Panc1 (cell line): ENCODE measurements around the gene CD4. TPM values are rescaled to one million over a fixed set of nuclear protein-coding genes. Genes with fewer than 3 reads are reported as not detected.
A peak's percentile ranks its signal among the peaks of the same experiment; 100 is the strongest.

Source experiments
- ATAC-seq: fragments of 200-7000 bp; cut with Tn5 transposase; 2 replicates; pipeline ENCODE4 v1.9.1; 2020; ENCODE audit warnings: mild to moderate bottlenecking, moderate library complexity
- BruUV-seq: library from RNA; stranded (reverse); fragments of 400-500 nt; replicated peaks from 2 replicates; lab custom pipeline; 2021; lab: Mats Ljungman, UMichigan
- CTCF ChIA-PET: fragments of 300-600 bp; sonication (Branson Sonifier 250); formaldehyde crosslinking; loops from one replicate; lab custom pipeline; 2022; ENCODE audit warnings: antibody characterized with exemption; lab: Charles Lee
- POLR2A ChIA-PET: fragments of 300-600 bp; sonication (Branson Sonifier 250); formaldehyde crosslinking; loops from one replicate; lab custom pipeline; 2022; ENCODE audit warnings: antibody characterized with exemption; lab: Charles Lee
- DNase-seq: peaks from one replicate; pipeline ENCODE4 v3.0.0-alpha.2; 2010; ENCODE audit warnings: low read depth, low spot score
- H3K27ac ChIP-seq: 2 replicates; pipeline ENCODE4 v1.5.1; 2011; ENCODE audit warnings: mild to moderate bottlenecking, low read length, inconsistent platforms
- H3K27me3 ChIP-seq: fragments of 200-500 bp; sonication (Bioruptor generic); 2 replicates; pipeline ENCODE4 v1.6.0; 2014; ENCODE audit warnings: low read length, inconsistent platforms; ENCODE audit not compliant: control insufficient read depth, insufficient read depth
- H3K36me3 ChIP-seq: fragments of 200-500 bp; sonication (Bioruptor generic); 2 replicates; pipeline ENCODE4 v1.5.1; 2014; ENCODE audit warnings: inconsistent platforms, mild to moderate bottlenecking, low read length, moderate library complexity; ENCODE audit not compliant: control insufficient read depth, insufficient read depth
- H3K4me1 ChIP-seq: 2 replicates; pipeline ENCODE4 v1.5.1; 2011; ENCODE audit warnings: inconsistent platforms, mild to moderate bottlenecking, low read length, moderate library complexity; ENCODE audit not compliant: control insufficient read depth, insufficient read depth
- H3K4me3 ChIP-seq, 2 experiments: 2 replicates each; pipeline ENCODE4 v1.5.1; 2011 to 2012; ENCODE audit warnings: low read depth in 2 of 2, low read length in 2 of 2, mild to moderate bottlenecking in 2 of 2, inconsistent platforms in 1 of 2, moderate library complexity in 1 of 2
- H3K9me3 ChIP-seq: fragments of 200-500 bp; sonication (Bioruptor generic); 2 replicates; pipeline ENCODE4 v1.5.1; 2014; ENCODE audit warnings: low read depth, mild to moderate bottlenecking, inconsistent platforms, low read length, moderate library complexity; ENCODE audit not compliant: control insufficient read depth, insufficient read depth
- POLR2AphosphoS5 ChIP-seq: IDR thresholded peaks from 2 replicates; pipeline ENCODE4 v1.6.1; 2012; ENCODE audit warnings: mild to moderate bottlenecking, low read depth, low read length, moderate library complexity
- REST ChIP-seq, 2 experiments: IDR thresholded peaks; 2 replicates each; pipeline ENCODE4 v1.6.1; 2011 to 2012; ENCODE audit warnings: low read depth in 2 of 2, control low read depth in 1 of 2, low read length in 1 of 2, mild to moderate bottlenecking in 1 of 2, moderate library complexity in 1 of 2; ENCODE audit not compliant: insufficient read depth in 1 of 2
- SIN3A ChIP-seq: IDR thresholded peaks from 2 replicates; pipeline ENCODE4 v1.6.1; 2012; ENCODE audit warnings: low read depth, mild to moderate bottlenecking, low read length, moderate library complexity, borderline replicate concordance; ENCODE audit not compliant: insufficient read depth
- TCF7L2 ChIP-seq: IDR thresholded peaks from 2 replicates; pipeline ENCODE4 v1.6.1; 2011; ENCODE audit warnings: mild to moderate bottlenecking, low read depth, low read length, inconsistent platforms
- in situ Hi-C: cut with HindIII; loops from 2 replicates; pipeline ENCODE4 v1.10.0; 2016; ENCODE audit warnings: low sequenced_read_pairs, low pct_unique_long_range_greater_than_20kb
- intact Hi-C: fragments of 100-400 bp; cut with micrococcal nuclease; formaldehyde crosslinking; loops from one replicate; pipeline ENCODE4 v1.10.0; 2022; ENCODE audit not compliant: unreplicated experiment
- total RNA-seq: library from RNA; stranded (reverse); gene quantifications from one replicate; pipeline ENCODE4 v1.2.1, GENCODE V29; 2021; ENCODE audit not compliant: unreplicated experiment
- TF ChIP-seq, protein P1 (sequence below): fragments of 450-650 bp; IDR thresholded peaks from 2 replicates; pipeline ENCODE4 v1.5.1; 2017; ENCODE audit warnings: mild to moderate bottlenecking

The CD4 gene
- total RNA-seq, 1 experiment from 2014 or later: 0.23 TPM

DNA sequence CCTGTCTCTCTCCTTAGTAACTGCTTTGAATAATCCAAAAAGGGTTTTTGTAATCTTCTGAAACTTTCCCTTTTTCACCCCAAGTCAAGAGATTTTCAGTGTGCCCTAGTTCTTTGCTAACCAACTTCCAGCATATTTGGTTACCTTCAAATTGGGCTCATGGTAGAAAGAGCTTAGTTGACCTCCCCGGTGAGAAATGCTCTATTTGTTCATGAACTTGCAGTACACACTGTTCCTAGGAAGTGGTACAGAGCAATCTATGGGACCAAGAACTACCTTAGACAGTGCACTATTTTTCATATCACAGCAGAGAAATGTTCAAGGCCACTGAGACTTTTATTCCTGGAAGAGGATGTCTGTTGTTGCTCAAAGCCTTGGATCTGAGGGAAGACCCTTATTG, 64.3 kb downstream of the CD4 start:
- ChIA-PET POLR2A (no interaction called here), CTCF (no interaction called here)
- no peak for TF ChIP-seq POLR2AphosphoS5
- TF ChIP-seq, protein P1, sequence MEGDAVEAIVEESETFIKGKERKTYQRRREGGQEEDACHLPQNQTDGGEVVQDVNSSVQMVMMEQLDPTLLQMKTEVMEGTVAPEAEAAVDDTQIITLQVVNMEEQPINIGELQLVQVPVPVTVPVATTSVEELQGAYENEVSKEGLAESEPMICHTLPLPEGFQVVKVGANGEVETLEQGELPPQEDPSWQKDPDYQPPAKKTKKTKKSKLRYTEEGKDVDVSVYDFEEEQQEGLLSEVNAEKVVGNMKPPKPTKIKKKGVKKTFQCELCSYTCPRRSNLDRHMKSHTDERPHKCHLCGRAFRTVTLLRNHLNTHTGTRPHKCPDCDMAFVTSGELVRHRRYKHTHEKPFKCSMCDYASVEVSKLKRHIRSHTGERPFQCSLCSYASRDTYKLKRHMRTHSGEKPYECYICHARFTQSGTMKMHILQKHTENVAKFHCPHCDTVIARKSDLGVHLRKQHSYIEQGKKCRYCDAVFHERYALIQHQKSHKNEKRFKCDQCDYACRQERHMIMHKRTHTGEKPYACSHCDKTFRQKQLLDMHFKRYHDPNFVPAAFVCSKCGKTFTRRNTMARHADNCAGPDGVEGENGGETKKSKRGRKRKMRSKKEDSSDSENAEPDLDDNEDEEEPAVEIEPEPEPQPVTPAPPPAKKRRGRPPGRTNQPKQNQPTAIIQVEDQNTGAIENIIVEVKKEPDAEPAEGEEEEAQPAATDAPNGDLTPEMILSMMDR: no peak
- no peak for TF ChIP-seq SIN3A
- TF ChIP-seq TCF7L2: no peak
- no peak for TF ChIP-seq REST (IDR thresholded peaks at IDR 0.05; ENCODE audit: insufficient read depth in 1 of 2, low read depth in 2 of 2, low read length in 1 of 2)
- H3K4me3 ChIP-seq: peak overlapping the region in 1 of 2 experiments; percentile 75; a peak in 1 of 4 replicates
- intact Hi-C loops (no loop called here), in situ Hi-C loops (no loop called here)
- DNase-seq (no peak), ATAC-seq (no peak)
- no peaks in the 10 kb centered on the region for H3K27me3 ChIP-seq
- peaks cover 13% of the 10 kb centered on the region for H3K36me3 ChIP-seq
- H3K4me1 ChIP-seq: peaks cover 15% of the 10 kb centered on the region
- H3K9me3 ChIP-seq: no peaks in the 10 kb centered on the region
- 0 out of 2 replicates have a peak overlapping the region, but pooled peaks have one; percentile 72 for H3K27ac ChIP-seq
- BruUV-seq: no TSS peak

GRCh38 chr12:6854036-6854435, 64.7 kb downstream of the CD4 start:
- TF ChIP-seq POLR2AphosphoS5 (no peak), REST (IDR thresholded peaks at IDR 0.05; ENCODE audit: insufficient read depth in 1 of 2, low read depth in 2 of 2, low read length in 1 of 2) (no peak), TCF7L2 (no peak), SIN3A (no peak)
- TF ChIP-seq, protein P1: no peak
- ATAC-seq (no peak), DNase-seq (no peak)
- H3K36me3 ChIP-seq: peaks cover 11% of the 10 kb centered on the region
- H3K27ac ChIP-seq: no peak overlapping the region
- in situ Hi-C loops (no loop called here), intact Hi-C loops (no loop called here)
- H3K4me1 ChIP-seq: peaks cover 15% of the 10 kb centered on the region
- ChIA-PET CTCF (no interaction called here), POLR2A (no interaction called here)
- no TSS peak for BruUV-seq
- H3K27me3 ChIP-seq: no peaks in the 10 kb centered on the region
- no peak overlapping the region for H3K4me3 ChIP-seq
- H3K9me3 ChIP-seq: no peaks in the 10 kb centered on the region
